Liver (tissue), 3 donors: ENCODE data around the gene TIMM8B.

Experiments
- MAX ChIP-seq: IDR thresholded peaks from 2 replicates; pipeline ENCODE4 v1.6.1; 2016; ENCODE audit warnings: antibody characterized with exemption
- RAD21 ChIP-seq, 2 donors: IDR thresholded peaks; 2 replicates each; pipeline ENCODE4 v1.6.1; 2016; ENCODE audit warnings: antibody characterized with exemption in 2 of 2, mild to moderate bottlenecking in 2 of 2
- SP1 ChIP-seq: IDR thresholded peaks from 2 replicates; pipeline ENCODE4 v1.6.1; 2018; ENCODE audit warnings: antibody characterized with exemption, mild to moderate bottlenecking
- TF ChIP-seq, protein P1 (sequence below): fragments of 150-350 bp; IDR thresholded peaks from 2 replicates; pipeline ENCODE4 v1.5.1; 2017; ENCODE audit warnings: improper control_type of control experiment, low read depth, low read length; ENCODE audit not compliant: missing input control
- donor health status: healthy.
- donor health status: healthy.

GRCh38 chr11:112042961-112043304 is 43.6 kb downstream of the TIMM8B start:
- no peak for TF ChIP-seq RAD21 (IDR thresholded peaks at IDR 0.05)
- TF ChIP-seq, protein P1, sequence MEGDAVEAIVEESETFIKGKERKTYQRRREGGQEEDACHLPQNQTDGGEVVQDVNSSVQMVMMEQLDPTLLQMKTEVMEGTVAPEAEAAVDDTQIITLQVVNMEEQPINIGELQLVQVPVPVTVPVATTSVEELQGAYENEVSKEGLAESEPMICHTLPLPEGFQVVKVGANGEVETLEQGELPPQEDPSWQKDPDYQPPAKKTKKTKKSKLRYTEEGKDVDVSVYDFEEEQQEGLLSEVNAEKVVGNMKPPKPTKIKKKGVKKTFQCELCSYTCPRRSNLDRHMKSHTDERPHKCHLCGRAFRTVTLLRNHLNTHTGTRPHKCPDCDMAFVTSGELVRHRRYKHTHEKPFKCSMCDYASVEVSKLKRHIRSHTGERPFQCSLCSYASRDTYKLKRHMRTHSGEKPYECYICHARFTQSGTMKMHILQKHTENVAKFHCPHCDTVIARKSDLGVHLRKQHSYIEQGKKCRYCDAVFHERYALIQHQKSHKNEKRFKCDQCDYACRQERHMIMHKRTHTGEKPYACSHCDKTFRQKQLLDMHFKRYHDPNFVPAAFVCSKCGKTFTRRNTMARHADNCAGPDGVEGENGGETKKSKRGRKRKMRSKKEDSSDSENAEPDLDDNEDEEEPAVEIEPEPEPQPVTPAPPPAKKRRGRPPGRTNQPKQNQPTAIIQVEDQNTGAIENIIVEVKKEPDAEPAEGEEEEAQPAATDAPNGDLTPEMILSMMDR: no peak
- TF ChIP-seq MAX: no peak
- no peak for TF ChIP-seq SP1
